ENCODE results near the gene IL27RA. TPM values are rescaled to one million over a fixed set of nuclear protein-coding genes. Genes with fewer than 3 reads are reported as not detected.
A peak's percentile ranks its signal among the peaks of the same experiment; 100 is the strongest.
"Not testable (repeated sequence)": the region's sequence is repeated elsewhere in the genome, so short reads cannot be mapped to it uniquely, and the experiment has no call there.

The IL27RA gene
- total RNA-seq, 1 donor from 2014 or later: 5.7 TPM

DNA sequence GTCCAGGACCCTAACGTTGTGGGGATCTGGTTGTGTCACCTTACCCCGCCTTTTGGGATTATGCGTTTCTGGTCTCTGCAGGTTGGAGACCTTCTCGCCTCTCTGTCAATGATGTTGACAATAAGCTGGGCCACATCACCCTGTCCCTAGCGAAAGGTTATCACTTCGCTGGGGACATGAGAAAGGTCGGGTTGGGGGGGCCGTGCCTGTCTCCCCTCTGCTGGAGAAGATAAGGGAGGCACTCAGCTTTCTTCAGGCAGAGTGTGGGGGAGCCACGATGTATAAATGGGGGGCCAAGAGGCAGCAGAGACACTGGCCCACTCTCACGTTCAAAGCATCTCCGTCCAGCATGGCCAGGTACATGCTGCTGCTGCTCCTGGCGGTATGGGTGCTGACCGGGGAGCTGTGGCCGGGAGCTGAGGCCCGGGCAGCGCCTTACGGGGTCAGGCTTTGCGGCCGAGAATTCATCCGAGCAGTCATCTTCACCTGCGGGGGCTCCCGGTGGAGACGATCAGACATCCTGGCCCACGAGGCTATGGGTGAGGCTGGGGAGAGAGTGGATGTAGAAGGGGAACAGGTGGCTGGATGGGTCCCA lies 3.6 kb upstream of the IL27RA start, which contains the start of gene RLN3:
TSS of gene RLN3 (plus strand) at position 293 of the 595 bp plus-strand sequence. CDS start at position 350, 57 bp downstream.
- DNase-seq (ENCODE audit: low spot score in 2 of 2) (no peak), FAIRE-seq (no peak)

DNA sequence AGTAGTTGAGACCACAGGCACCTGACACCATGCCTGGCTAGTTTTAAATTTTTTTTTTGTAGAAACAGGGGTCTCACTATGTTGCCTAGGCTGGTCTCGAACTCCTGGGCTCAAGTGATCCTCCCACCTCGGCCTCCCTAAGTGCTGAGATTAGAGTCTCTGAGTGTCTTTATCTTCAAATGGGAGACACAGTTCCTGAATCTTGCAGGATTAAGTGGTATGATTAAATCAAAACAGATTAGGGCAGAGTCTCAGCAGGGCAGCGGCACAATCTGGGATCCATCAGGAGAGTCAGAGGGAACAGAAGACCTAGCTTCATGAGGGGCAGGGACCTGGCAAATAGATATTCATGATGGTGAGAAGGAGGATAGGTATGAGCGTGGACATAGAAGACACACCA lies 2.7 kb upstream of the IL27RA start:
- FAIRE-seq: no peak

DNA sequence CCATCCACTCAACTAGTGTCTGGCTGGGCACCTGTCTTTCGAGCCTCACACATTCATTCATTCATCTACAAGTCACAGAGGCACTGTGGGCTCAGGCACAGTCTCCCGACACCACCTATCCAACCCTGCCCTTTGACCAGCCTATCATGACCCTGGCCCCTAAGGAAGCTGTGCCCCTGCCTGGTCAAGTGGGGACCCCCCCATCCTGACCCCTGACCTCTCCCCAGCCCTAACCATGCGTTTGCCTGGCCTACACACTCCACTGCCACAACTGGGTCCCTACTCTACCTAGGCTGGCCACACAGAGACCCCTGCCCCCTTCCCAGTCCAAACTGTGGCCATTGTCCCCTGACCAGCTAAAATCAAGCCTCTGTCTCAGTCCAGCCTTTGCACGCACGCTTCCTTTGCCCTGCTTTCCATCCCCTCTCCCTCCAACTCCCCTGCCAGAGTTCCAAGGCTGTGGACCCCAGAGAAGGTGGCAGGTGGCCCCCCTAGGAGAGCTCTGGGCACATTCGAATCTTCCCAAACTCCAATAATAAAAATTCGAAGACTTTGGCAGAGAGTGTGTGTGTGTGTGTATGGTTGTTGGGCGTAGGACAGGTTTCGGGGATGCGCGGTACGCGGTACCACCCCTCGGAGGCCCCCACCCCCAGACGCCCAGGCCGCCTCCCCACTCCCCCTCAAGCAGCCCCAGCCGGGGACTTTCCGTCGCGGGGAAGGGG lies 404 bp upstream of the IL27RA start:
- FAIRE-seq (no peak), DNase-seq (ENCODE audit: low spot score in 2 of 2) (no peak)

More for the DNA sequence above, 2.7 kb upstream of the IL27RA start:
- no peak for DNase-seq (ENCODE audit: low spot score in 2 of 2)

DNA sequence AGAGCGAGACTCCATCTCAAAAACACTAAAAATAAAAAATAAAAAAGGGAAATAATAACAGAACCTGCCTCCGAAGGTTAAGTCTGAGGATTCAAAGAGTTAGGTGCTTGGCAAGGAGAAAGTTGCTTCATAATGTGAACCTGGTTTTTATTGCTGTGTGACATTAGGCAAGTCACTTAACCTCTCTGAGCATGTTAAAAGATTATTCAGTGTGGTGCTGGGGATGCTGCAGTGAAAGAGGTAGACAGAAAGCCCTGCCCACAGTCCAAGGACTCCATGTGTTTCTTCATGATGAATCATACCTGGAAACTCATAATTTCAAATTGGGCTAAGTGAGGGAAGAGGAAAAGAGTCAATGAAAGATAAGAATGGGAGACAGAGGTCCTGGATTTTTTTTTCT lies 2.4 kb downstream of the IL27RA start:
- DNase-seq (ENCODE audit: low spot score in 2 of 2): no peak
- FAIRE-seq: no peak

DNA sequence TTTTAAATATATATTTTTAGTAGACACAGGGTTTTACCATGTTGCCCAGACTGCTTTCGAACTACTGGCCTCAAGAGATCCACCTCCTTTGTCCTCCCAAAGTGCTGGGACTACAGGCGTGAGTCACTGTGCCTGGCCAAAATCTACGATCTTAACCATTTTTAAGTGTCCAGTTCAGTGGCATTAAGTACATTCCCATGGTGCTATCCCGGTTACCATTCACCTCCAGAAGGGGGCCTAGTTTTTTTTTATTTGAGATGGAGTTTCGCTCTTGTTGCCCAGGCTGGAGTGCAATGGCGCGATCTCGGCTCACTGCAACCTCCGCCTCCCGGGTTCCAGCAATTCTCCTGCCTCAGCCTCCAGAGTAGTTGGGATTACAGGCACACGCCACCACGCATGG lies 3.6 kb downstream of the IL27RA start:
- FAIRE-seq; DNase-seq (ENCODE audit: low spot score in 2 of 2): not testable (repeated sequence)

DNA sequence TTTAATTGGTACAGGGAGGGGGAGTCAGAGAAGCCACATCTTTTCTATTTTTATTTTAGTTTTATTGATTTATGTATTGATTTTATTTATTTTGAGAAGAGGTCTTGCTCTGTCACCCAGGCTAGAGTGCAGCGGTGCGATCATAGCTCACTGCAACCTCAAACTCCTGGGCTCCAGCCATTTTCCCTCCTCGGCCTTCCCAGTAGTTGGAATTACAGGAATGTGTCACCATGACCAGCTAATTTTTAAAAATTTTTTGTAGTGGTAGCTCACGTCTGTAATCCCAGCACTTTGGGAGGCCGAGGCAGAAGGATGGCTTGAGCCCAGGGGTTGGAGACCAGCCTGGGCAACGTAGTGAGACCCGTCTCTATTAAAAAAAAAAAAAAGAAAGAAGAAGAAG lies 4.1 kb downstream of the IL27RA start:
- FAIRE-seq: no peak
- no peak for DNase-seq (ENCODE audit: low spot score in 2 of 2)

DNA sequence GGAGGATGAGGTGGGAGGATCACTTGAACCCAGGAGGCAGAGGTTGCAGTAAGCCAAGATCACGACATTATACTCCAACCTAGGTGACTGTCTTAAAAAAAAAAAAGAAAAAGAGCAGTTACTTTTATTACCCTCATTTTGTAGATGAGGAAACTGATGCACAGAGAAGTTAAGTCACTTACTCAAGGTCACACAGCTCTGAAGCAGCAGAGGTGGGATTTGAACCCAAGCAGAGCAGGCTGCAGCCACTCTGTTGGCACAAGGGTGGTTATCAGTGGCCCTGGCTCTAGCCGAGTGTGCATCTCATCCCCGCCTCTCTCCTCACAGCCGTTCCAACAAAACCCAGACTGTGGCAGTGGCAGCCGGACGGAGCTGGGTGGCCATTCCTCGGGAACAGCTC lies 7.6 kb downstream of the IL27RA start:
- FAIRE-seq: no peak
- no peak for DNase-seq (ENCODE audit: low spot score in 2 of 2)

DNA sequence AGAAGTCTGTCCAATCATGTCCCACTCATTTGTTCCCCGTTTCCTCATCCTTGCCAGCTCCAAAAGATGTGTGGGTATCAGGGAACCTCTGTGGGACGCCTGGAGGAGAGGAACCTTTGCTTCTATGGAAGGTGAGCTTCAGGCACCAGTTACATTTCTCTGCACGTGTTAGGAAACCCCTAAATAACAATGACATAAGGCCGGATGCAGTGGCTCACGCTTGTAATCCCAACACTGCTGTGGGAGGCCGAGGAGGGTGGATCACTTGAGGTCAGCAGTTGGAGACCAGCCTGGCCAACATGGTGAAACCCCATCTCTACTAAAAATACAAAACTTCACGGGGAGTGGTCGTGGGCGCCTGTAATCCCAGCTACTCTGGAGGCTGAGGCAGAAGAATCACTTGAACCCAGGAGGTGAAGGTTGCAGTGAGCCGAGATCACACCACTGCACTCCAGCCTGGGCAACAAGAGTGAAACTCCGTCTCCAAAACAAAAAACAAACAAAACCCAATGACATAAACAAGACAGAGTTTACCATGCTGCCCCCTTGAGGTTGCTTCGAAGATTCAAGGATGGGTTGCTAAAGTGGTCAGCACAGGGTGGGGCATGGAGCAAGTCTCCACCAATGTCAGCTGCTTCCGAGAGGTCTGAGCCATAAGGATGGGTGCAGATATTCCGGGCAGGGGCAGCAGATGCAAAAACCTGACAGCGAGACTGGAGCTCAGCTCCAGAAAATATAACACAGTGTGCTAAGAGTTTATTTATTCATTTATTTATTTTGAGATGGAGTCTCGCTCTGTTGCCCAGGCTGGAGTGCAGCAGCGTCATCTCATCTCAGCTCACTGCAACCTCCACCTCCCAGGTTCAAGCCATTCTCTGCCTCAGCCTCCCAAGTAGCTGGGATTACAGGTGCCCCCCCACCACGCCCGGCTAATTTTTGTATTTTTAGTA lies 11.4 kb downstream of the IL27RA start:
- peak in 1 of 2 donors; percentile 65 for DNase-seq (ENCODE audit: low spot score in 2 of 2)
- not testable (repeated sequence) for FAIRE-seq

DNA sequence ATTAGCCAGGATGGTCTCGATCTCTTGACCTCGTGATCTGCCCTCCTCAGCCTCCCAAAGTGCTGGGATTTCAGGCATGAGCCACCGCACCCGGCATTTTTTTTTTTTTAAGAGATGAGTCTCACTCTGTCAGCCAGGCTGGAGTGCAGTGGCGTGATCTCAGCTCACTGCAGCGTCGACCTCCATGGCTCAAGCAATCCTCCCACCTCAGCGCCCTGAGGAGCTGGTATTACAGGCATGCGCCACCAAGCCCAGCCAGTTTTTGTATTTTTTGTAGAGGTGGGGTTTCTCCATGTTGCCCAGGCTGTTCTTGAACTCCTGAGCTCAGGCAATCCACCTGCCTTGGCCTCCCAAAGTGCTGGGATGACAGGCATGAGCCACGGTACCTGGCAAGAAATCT lies 16.3 kb downstream of the IL27RA start:
- not testable (repeated sequence) for FAIRE-seq

DNA sequence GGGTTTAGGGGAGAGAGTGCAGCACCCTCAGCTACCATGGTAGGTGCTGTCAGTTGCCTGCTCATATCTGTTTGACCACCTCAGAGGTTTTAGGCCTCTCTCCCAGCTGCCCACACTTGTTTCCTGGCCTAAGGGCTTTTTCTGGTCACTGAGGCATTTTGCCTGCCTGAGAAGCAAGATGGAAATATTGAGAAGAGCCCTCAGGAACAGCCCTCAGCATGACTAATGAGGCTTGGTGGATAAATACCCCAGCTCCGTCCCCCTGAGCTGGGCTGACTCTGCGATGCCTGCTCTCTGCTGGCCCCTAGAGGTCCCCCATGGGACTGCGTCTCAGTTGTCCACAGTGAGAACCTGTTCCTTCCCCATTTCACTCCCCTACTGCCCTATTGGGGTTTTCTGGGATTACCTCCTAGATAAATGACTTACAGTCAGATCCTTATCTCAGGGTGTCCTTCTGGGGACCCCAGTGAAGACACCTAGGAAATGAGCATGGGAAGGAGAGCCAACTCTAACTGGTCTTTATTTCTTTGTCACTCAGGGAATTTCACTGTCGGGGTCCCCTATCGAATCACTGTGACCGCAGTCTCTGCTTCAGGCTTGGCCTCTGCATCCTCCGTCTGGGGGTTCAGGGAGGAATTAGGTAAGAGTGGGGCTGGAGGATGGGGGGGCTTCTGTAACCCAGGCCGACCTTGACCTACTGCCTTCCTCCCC lies 17.0 kb downstream of the IL27RA start:
- FAIRE-seq (no peak), DNase-seq (ENCODE audit: low spot score in 2 of 2) (peak in 1 of 2 donors; percentile 68)

More for the DNA sequence above, 16.3 kb downstream of the IL27RA start:
- DNase-seq (ENCODE audit: low spot score in 2 of 2): not testable (repeated sequence)

DNA sequence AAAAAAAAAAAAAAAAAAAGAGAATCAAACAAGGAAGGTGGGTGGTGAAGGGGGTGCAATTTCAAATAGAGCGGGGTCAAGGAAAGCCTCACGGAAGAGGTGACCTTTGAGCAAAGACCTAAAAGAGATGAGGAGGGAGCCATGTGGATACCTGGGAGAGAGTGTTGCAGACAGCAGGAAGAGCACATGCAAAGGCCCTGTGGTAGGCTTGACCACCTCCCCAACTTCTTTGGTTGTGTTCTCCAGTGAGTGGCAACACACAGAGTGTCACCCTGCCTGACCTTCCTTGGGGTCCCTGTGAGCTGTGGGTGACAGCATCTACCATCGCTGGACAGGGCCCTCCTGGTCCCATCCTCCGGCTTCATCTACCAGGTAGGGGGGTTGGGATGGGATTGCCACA lies 18.9 kb downstream of the IL27RA start:
- DNase-seq (ENCODE audit: low spot score in 2 of 2) (no peak), FAIRE-seq (no peak)

DNA sequence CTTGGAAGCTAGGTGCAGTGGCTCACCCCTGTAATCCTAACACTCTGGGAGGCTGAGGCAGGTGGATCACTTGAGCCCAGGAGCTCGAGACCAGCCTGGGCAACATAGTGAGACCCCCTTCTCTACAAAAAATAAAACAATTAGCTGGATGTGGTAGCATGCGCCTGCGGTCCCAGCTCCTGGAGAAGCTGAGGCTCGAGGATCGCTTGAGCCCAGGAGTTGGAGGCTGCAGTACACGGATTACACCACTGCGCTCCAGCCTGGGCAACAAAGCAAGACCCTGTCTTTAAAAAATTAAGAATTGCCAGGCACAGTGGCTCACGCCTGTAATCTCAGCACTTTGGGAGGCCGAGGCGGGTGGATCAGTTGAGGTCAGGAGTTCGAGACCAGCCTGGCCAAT lies 19.4 kb downstream of the IL27RA start:
- FAIRE-seq; DNase-seq (ENCODE audit: low spot score in 2 of 2): not testable (repeated sequence)

DNA sequence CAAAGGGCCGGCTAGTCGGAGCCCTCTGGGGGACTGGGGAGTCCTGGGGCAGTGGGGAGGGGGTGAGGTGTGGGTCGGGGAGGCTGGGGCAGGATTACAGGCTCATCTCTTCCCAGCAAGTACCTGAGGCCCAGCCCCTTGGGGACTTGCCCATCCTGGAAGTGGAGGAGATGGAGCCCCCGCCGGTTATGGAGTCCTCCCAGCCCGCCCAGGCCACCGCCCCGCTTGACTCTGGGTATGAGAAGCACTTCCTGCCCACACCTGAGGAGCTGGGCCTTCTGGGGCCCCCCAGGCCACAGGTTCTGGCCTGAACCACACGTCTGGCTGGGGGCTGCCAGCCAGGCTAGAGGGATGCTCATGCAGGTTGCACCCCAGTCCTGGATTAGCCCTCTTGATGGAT lies 20.4 kb downstream of the IL27RA start:
- no peak for DNase-seq (ENCODE audit: low spot score in 2 of 2)
- FAIRE-seq: no peak

DNA sequence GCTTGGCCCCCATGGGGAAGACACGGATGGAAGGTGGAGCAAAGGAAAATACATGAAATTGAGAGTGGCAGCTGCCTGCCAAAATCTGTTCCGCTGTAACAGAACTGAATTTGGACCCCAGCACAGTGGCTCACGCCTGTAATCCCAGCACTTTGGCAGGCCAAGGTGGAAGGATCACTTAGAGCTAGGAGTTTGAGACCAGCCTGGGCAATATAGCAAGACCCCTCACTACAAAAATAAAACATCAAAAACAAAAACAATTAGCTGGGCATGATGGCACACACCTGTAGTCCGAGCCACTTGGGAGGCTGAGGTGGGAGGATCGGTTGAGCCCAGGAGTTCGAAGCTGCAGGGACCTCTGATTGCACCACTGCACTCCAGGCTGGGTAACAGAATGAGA lies 20.9 kb downstream of the IL27RA start:
- no peak for FAIRE-seq
- DNase-seq (ENCODE audit: low spot score in 2 of 2): no peak

DNA sequence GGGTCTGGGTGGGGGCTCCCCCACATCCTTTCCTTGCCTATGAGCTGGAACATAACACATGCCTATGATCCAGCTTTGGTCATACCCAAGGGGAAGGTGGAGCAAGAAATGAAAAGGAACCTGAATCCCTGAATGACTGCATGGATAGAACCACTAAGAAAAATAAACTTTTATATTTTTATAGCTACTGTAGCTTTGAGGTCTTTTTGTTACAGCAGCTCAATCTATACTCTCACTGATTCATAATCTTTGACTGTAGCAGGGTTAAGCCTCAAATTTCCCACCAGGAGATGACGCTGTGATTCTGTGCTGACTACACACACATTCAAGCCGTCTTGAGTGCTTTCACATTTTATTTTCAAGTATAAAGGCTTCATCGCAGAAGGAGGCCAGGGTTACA lies 21.5 kb downstream of the IL27RA start:
- FAIRE-seq (no peak), DNase-seq (ENCODE audit: low spot score in 2 of 2) (no peak)

DNA sequence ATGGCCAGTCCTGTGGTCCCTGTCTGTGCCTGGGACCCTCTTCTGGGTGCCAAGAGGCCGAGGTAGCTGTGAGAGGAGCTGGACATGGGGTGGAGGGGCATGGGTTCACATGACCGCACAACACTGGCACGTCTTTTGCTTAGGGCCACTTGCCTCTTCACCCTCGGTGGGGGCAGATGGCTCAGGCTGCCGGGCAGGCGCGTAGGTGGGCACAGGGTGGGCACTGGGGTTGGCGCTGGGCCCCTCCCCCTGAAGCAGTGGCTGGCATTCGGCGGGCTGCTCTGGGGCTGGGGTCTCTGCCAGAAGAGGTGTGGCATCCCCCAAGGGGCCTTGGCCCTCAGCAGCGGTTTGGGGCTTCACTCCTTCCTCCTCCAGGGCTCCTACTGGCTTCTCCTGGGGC lies 21.9 kb downstream of the IL27RA start:
- FAIRE-seq (no peak), DNase-seq (ENCODE audit: low spot score in 2 of 2) (no peak)

DNA sequence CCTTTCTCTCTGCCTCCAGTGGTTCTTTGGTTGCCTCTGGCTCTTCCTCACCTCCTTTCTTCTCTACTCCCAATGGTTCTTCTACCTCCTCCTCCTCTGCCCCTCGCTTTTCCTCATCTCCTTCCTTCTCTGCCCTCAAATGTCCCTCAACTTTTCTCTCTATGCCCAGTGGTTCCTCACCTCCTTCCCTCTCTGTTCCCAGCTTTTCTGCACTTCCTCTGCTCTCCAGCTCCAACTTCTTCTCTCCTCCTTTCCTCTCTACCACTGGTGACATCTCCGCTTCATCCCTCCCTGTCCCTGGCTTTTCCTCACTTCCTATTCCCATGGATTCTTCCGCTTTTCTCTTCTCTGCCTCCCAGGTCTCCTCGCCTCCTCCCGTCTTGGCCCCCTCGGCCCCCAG lies 22.5 kb downstream of the IL27RA start:
- no peak for DNase-seq (ENCODE audit: low spot score in 2 of 2)
- FAIRE-seq: no peak

DNA sequence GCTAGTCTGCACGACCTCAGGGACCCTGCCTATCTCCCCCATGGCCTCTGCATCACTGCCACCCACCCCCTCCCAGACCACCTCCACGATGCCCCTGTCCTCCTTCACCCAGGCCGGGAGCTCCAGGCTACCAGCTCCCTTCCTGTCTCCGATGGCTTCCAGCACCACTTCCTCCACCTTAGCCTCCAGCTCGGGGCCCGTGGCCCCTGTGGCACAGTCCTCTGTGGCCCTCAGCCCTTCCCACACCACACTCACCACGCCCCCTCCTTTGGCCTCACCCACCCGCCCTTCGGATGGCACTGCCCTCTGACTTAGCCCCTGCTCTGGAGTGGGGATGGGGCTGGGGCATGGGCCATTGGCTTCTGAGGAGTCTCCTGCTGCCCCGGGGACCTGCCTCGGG lies 23.2 kb downstream of the IL27RA start:
- DNase-seq (ENCODE audit: low spot score in 2 of 2): no peak
- FAIRE-seq: no peak

DNA sequence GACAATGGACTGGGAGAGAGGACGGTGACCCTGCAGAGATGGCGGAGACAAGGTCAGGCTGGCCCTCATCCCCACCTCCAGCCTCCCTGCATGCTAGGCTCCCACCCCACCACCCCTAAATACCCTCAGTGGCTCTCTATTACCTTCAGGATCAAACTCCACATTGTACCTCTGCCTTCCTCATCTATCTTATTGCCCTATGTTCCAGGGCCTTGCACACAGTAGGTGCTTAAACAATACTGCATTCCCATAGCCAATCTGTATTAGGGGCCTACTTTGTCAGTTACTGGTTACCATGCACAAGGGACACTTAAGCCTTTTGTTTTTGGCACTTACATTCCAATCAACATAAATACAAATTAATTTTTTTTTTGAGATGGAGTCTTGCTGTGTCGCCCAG lies 23.8 kb downstream of the IL27RA start:
- FAIRE-seq: no peak
- DNase-seq (ENCODE audit: low spot score in 2 of 2): no peak

DNA sequence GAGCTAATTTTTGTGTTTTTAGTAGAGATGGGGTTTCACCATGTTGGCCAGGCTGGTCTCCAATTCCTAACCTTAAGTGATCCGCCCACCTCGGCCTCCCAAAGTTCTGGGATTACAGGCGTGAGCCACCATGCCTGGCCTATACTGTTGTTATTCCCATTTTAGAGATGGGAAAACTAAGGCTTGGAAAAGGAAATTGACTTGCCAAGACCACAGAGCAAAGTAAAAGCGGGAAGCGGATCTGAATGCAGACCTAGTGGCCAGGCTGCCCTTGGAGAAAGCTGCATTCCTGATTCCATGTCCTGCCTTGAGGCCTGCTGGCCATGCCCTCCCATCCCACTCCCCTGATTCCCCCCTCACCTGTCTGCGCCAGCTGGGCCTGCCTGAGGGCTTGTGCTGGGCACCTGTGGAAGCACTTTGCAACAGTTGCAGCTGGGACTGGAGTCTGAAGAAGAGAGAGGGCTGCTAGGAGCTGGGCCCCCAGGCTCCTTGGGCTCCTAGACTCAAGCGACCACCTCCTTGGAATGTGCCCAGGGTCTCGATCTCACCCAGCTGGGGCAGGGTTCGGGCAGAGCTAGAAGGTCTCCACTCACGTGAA lies 24.6 kb downstream of the IL27RA start:
- DNase-seq (ENCODE audit: low spot score in 2 of 2) (no peak), FAIRE-seq (no peak)
